GM10847 (cell line): Measurements from ENCODE around the gene SUPT3H.

ENCODE experiments used
- POLR2A ChIP-seq: IDR thresholded peaks from 2 replicates; pipeline ENCODE4 v1.6.1; 2011; ENCODE audit not compliant: insufficient read length; ENCODE audit errors: extremely low read depth

SUPT3H gene

GRCh38 chr6:44926556-44926955 is 451.2 kb downstream of the SUPT3H start:
- no peak for TF ChIP-seq POLR2A

DNA sequence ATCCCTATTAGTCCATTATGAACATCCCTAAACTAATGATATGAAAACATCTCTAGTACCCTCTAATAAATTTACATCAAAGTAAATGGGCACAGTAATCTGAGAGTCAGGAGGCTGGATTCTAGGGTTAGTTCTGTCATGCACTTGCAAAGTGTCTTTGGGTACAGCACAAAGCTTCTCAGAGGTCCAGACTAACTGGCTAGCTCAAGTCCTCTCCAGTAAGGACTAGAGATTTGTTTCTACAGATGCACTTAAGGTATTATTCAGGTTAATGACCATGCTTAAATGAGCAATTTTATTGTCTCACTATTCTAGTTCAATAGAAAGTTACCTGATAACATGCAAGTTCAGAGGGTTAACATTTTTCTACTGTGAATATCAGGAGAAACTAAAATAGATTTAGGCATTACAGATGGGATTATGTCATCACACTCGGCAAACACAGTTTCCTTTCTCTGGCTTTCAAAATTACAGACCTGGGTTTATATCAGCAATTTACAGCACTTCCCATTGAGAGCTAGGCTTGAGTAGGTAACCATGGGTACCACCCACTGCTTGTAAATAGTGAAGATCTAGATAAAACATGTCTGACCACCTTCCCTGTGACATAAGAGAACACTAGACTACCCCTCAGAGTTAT is 452.5 kb downstream of the SUPT3H start:
- no peak for TF ChIP-seq POLR2A

DNA sequence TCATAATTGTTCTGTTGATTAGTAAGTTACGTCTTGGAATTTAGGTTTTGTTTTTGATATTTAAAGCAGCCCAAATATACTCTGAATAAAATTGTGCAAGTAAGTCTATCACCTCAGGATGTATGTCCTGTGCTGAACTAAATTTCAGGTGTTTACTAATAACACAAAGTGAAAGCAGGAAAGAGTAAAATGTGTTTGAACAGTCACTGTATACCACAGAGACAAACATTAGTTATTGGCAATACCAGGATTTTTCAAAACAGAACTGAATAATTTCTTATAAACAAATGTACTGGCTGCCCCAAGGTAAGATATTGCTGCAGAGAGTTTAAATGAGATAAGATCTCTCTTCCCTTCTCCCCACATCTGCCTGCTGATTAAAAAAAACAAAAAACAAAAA is 454.3 kb downstream of the SUPT3H start:
- no peak for TF ChIP-seq POLR2A

GRCh38 chr6:44921798-44922197 is 455.9 kb downstream of the SUPT3H start:
- TF ChIP-seq POLR2A, result no peak

GRCh38 chr6:44920952-44921491 is 456.7 kb downstream of the SUPT3H start:
- no peak for TF ChIP-seq POLR2A

GRCh38 chr6:44918671-44919296 is 458.9 kb downstream of the SUPT3H start:
- no peak for TF ChIP-seq POLR2A

GRCh38 chr6:44917430-44917829 is 460.3 kb downstream of the SUPT3H start:
- no peak for TF ChIP-seq POLR2A

- no peak for TF ChIP-seq POLR2A
Observed at GRCh38 chr6:44915111-44915510, 462.6 kb downstream of the SUPT3H start.

GRCh38 chr6:44914141-44914540 is 463.6 kb downstream of the SUPT3H start:
- TF ChIP-seq POLR2A, result no peak

DNA sequence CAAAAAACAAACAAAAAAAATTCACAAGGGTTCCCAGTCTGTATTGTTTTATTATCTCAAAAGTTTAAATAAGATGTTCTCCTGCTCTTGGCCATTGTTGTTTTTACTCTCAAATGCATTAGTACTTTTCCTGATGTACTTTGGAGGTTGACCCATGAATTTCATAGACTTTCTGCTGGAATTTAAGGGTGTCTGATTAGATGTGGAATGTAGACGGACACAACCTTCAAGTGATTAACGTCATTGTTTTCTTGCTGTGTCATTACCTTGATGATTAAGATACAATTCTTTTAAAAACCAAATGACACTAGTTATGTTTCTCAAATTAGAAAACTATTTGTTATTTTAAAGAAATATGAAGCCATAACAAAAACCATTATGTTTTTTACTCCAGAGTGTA is 471.0 kb downstream of the SUPT3H start:
- no peak for TF ChIP-seq POLR2A

DNA sequence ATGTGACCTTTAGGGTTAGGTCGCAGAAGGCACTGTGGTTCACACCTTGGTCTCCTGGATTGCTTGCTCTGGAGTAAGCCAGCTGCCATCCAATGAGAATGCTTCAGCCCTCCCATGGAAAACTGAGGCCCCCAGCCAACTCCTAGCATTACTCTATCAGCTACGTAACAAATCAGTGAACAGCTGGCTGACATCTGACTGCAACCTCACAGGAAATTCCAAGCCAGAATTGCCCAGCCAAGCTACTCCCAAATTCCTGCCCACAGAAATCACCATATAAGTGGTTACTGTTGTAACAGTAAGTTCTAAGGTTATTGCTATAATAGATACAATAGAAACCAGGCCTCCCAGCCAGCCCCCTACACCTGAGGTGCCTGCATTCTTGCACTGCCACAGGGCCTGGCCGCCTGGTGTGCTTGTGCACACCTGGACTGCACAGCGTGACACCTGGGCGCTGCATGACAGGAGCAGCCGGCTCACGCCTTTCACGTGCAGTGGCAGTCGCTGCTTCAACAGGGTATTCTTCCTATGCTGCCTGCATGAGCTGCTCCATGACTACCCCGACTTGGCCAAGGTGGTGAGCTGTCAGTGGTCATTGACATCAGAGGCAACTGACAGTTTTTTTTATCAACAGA is 479.3 kb downstream of the SUPT3H start:
- TF ChIP-seq POLR2A, result no peak

DNA sequence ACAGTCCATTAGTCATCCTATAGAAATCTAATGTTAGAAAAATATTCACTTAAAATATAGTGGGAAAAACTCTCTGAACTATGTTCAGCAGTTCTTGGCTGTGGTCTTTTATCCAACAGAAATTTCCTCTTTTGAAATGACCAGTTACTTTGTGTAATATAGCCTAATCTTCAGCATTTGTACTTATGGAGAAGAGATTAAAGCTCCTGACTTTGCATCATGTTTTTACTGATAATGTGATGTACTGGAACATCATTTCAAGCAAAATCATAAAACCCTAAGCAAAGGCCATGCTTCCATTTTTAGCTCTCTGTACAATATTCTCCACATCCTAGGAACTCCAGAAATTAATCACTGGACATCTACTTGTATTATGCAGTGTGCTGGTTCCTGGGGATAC is 480.4 kb downstream of the SUPT3H start:
- no peak for TF ChIP-seq POLR2A

DNA sequence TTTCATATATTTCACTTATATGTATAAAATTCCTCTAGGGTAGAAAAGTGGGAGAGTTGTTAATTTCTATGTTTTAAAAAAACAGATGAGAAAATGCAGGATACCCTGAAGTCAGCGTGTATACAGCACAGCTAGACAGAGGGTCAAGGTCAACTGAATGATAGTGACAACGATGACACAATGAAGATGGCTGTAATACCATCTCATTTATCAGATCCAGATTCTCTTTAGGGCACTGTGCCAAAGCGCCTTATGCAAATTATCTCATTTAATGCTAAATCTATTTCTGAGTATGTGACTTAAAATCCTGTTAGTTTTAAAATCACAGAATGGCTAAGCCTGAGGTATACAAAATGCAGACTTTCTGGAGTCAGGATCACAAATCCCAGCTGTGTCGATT is 481.0 kb downstream of the SUPT3H start:
- TF ChIP-seq POLR2A, result no peak

DNA sequence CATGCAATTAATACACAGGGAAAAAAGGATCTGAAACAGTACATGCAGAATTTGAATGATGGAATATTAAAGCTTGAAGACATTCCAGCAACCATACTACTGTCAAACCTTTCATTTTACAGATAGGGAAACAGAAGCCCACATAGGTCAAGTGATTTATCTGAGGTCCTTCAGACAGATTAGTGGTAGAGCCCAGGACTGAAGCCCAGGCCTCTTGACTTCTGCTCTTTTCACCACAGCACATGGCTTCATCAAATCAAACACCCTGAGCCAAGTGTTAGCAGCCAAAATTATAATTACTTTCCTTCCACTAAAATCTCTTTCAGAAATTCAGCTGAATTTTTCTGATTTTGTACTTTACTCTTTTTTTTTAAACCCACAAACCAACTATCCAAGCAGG is 485.2 kb downstream of the SUPT3H start:
- TF ChIP-seq POLR2A, result no peak

DNA sequence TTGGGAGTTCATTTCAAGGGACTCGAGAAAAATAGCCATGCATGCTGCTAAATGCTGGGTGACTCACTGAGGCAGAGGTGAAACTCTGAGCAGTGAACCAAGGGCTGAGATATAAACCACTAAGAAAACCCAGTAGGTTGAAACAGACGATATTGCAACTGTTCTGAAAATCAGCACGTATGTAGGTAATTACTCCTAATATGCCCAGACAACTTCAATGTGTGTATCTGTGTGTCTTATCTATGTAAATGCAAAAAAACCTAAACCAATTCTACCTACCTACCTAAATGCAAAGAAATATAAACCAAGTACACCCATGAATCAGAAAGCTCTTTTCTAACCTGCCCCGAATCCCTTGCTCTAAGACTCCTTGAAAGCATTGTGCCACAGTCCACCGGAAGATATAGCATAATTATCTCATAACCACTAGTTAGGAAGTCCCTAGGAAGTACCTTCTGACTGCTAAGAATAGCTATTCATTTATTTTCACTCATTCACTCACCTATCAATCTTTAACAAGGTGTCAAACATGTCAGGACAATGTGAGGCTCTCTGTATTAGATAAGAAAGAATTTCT is 508.3 kb downstream of the SUPT3H start:
- TF ChIP-seq POLR2A, result no peak

- no peak for TF ChIP-seq POLR2A
Observed at GRCh38 chr6:44868910-44869309, 508.8 kb downstream of the SUPT3H start.

- TF ChIP-seq POLR2A, result no peak
Observed at GRCh38 chr6:44868335-44868668, 509.4 kb downstream of the SUPT3H start.
